ENCODE measurements around the gene GFPT2. TPM values are rescaled to one million over a fixed set of nuclear protein-coding genes. Genes with fewer than 3 reads are reported as not detected.

The GFPT2 gene
- total and polyA plus RNA-seq, 2 of the 4 experiments (the other 2 are of a cell fraction): 20.3 to 20.8 TPM

GRCh38 chr5:180358179-180358578, 5.0 kb upstream of the GFPT2 start:
- intact Hi-C loops (cut with micrococcal nuclease): no loop called here
- H3K23ac ChIP-seq (ENCODE audit: low read depth, low read length): no peak overlapping the region
- H2AK9ac ChIP-seq (replicated peaks; ENCODE audit: low read depth, low read length, poor library complexity): no peak overlapping the region
- no peaks in the 10 kb centered on the region for H3K4me1 ChIP-seq (ENCODE audit: control insufficient read depth, insufficient read depth, low read length)
- no peak overlapping the region for H3K27ac ChIP-seq (ENCODE audit: insufficient read depth, low read length)
- TF ChIP-seq BHLHE40 (IDR thresholded peaks at IDR 0.05; ENCODE audit: low read depth, low read length) (no peak), CEBPB (IDR thresholded peaks at IDR 0.05; ENCODE audit: low read depth, low read length) (no peak), POLR2A (IDR thresholded peaks at IDR 0.05; ENCODE audit: low read depth, low read length) (no peak), RAD21 (IDR thresholded peaks at IDR 0.05; ENCODE audit: low read length) (no peak), MAFK (IDR thresholded peaks at IDR 0.05; ENCODE audit: low read depth, low read length) (no peak), SMC3 (IDR thresholded peaks at IDR 0.05; ENCODE audit: low read depth, low read length) (no peak), CHD1 (IDR thresholded peaks at IDR 0.05; ENCODE audit: low read depth, low read length) (no peak), NFE2L2 (IDR thresholded peaks at IDR 0.05; ENCODE audit: low read depth, low read length) (no peak), RFX5 (IDR thresholded peaks at IDR 0.05; ENCODE audit: low read depth, low read length) (no peak), RCOR1 (IDR thresholded peaks at IDR 0.05; ENCODE audit: insufficient replicate concordance, low read length) (no peak), FOS (IDR thresholded peaks at IDR 0.05; ENCODE audit: low read depth, low read length) (no peak)
- TF ChIP-seq, protein P1, sequence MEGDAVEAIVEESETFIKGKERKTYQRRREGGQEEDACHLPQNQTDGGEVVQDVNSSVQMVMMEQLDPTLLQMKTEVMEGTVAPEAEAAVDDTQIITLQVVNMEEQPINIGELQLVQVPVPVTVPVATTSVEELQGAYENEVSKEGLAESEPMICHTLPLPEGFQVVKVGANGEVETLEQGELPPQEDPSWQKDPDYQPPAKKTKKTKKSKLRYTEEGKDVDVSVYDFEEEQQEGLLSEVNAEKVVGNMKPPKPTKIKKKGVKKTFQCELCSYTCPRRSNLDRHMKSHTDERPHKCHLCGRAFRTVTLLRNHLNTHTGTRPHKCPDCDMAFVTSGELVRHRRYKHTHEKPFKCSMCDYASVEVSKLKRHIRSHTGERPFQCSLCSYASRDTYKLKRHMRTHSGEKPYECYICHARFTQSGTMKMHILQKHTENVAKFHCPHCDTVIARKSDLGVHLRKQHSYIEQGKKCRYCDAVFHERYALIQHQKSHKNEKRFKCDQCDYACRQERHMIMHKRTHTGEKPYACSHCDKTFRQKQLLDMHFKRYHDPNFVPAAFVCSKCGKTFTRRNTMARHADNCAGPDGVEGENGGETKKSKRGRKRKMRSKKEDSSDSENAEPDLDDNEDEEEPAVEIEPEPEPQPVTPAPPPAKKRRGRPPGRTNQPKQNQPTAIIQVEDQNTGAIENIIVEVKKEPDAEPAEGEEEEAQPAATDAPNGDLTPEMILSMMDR (conservative IDR thresholded peaks at IDR 0.05; ENCODE audit: low read depth, low read length): no peak
- TF ChIP-seq, protein P2, sequence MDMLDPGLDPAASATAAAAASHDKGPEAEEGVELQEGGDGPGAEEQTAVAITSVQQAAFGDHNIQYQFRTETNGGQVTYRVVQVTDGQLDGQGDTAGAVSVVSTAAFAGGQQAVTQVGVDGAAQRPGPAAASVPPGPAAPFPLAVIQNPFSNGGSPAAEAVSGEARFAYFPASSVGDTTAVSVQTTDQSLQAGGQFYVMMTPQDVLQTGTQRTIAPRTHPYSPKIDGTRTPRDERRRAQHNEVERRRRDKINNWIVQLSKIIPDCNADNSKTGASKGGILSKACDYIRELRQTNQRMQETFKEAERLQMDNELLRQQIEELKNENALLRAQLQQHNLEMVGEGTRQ (IDR thresholded peaks at IDR 0.05; ENCODE audit: low read depth, low read length): no peak
- H4K91ac ChIP-seq (ENCODE audit: insufficient read depth, low read depth, low read length): no peak overlapping the region
- CTCF ChIA-PET: no interaction called here
- in situ Hi-C loops (cut with MboI; ENCODE audit: low sequenced_read_pairs): no loop called here
- no peak overlapping the region for H4K5ac ChIP-seq (ENCODE audit: low read depth, low read length)
- H3K27me3 ChIP-seq (ENCODE audit: control insufficient read depth, insufficient read depth, low read length): peaks cover 15% of the 10 kb centered on the region; the same call in 1 of the 2 replicates
- no peak overlapping the region for H2BK15ac ChIP-seq (ENCODE audit: low read depth, low read length)
- POLR2A ChIA-PET (ENCODE audit: unreplicated experiment): no interaction called here
- dilution Hi-C loops (cut with HindIII; ENCODE audit: low sequenced_read_pairs, unreplicated experiment): no loop called here
- H2BK20ac ChIP-seq (ENCODE audit: low read depth, low read length): no peak overlapping the region
- no peak overlapping the region for H2AFZ ChIP-seq (replicated peaks; ENCODE audit: low read length, poor library complexity)
- H3K79me1 ChIP-seq (ENCODE audit: low read depth in 1 of 2, low read length in 2 of 2): no peaks in the 10 kb centered on the region
- H3K4me2 ChIP-seq (ENCODE audit: low read depth, low read length): no peak overlapping the region
- no peaks in the 10 kb centered on the region for H4K20me1 ChIP-seq (ENCODE audit: insufficient read depth, low read length)
- DNase-seq: no peak
- ATAC-seq (ENCODE audit: low read depth): no peak
- H3K9ac ChIP-seq (ENCODE audit: low read depth, low read length): no peak overlapping the region
- H2AK5ac ChIP-seq (ENCODE audit: low read depth, low read length): no peak overlapping the region
- no TSS peak for BruUV-seq (replicated peaks)
- H3K4me3 ChIP-seq (ENCODE audit: insufficient read depth, low read depth, low read length): no peak overlapping the region
- WGBS, 2 experiments (ENCODE audit: extremely low coverage in 2 of 2, insufficient read length in 1 of 2): no CpG with 5 or more reads among the region's 6 CpGs
- H3K9me3 ChIP-seq (ENCODE audit: control insufficient read depth, insufficient read depth, low read length): no peaks in the 10 kb centered on the region
- no peak overlapping the region for H3K14ac ChIP-seq (replicated peaks; ENCODE audit: low read depth, low read length)
- H2BK120ac ChIP-seq (ENCODE audit: low read depth, low read length): no peak overlapping the region
- no peak overlapping the region for H4K8ac ChIP-seq (ENCODE audit: low read depth in 2 of 2, low read length in 2 of 2)
- H3K18ac ChIP-seq (ENCODE audit: low read depth, low read length): no peak overlapping the region
- no peaks in the 10 kb centered on the region for H3K9me1 ChIP-seq (ENCODE audit: insufficient read depth, low read length)
- H3K4ac ChIP-seq (ENCODE audit: low read depth, low read length): no peak overlapping the region
- H3K36me3 ChIP-seq (ENCODE audit: control insufficient read depth, insufficient read depth, low read length): no peaks in the 10 kb centered on the region
- H3K56ac ChIP-seq (ENCODE audit: extremely low read depth, insufficient read depth, low read length): no peak overlapping the region
- H2BK5ac ChIP-seq (ENCODE audit: low read depth, low read length, poor library complexity, severe bottlenecking): no peak overlapping the region

All from IMR-90 (cell line).